Colonic mucosa (tissue), 4 donors: ENCODE data around the gene SEH1L. TPM values are rescaled to one million over a fixed set of nuclear protein-coding genes. Genes with fewer than 3 reads are reported as not detected.

ENCODE experiments used
- DNase-seq: peaks from one replicate; pipeline ENCODE4 v3.0.0-alpha.2; 2020
- H3K27ac ChIP-seq: fragments of 200-600 bp; one replicate; pipeline ENCODE4 v1.8.0; 2021
- H3K27me3 ChIP-seq: fragments of 200-600 bp; one replicate; pipeline ENCODE4 v1.8.0; 2021
- H3K36me3 ChIP-seq: fragments of 200-600 bp; one replicate; pipeline ENCODE4 v1.8.0; 2021
- H3K4me1 ChIP-seq: fragments of 200-600 bp; one replicate; pipeline ENCODE4 v1.8.0; 2021; ENCODE audit warnings: mild to moderate bottlenecking
- H3K4me3 ChIP-seq: fragments of 200-600 bp; one replicate; pipeline ENCODE4 v1.8.0; 2021
- H3K9ac ChIP-seq, 2 donors: one replicate each; pipeline ENCODE4 v1.7.0; 2013; ENCODE audit warnings: control low read depth in 2 of 2, low read depth in 2 of 2, low read length in 2 of 2
- H3K9me3 ChIP-seq: fragments of 200-600 bp; one replicate; pipeline ENCODE4 v1.8.0; 2021
- CTCF ChIP-seq: fragments of 200-600 bp; IDR thresholded peaks from one replicate; pipeline ENCODE4 v1.8.0; 2022; ENCODE audit warnings: antibody characterized with exemption, mild to moderate bottlenecking
- intact Hi-C: fragments of 100-400 bp; cut with DNase I; formaldehyde crosslinking; loops from one replicate; pipeline ENCODE4 v1.14.1; 2022
- total RNA-seq, 2 donors: library from RNA; stranded (reverse); fragmentation: NEBNext Ultra II Directional in 1 of 2; extraction: Animal tissue kit (Norgen Biotek cat#: 25700) in 1 of 2; gene quantifications; one replicate each; pipeline ENCODE4 v1.2.1, GENCODE V29; 2021
- donor health status: healthy.
- donor health status: DM: no; HTN: no; CAD: no.
- donor health status: DM: no; HTN: no; CAD: no.

SEH1L gene
- total RNA-seq, 2 donors from 2014 or later: 35.1 to 55.6 TPM

DNA sequence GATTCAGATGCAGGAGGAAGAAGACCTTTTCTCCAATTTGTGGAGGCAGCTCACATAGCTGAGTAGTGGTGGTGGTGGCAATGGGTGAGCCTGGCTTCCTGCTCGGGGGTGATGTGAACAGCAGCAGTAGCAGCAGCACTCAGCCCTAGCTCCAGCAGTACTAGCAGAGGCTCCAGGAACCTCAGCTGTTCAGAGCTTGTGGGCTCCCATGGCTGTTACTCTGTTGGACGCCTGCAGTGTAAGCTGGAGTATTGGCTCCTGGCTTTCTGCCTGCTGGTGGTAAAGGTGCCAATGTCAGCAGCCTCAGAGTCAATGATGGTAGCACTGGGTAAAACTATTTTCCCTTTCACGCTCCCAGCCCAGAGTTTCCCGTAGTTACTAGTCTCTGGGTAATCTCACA, 3.1 kb upstream of the SEH1L start:
- Histone ChIP-seq H3K9ac (no peak overlapping the region), H3K27ac (no peak overlapping the region), H3K27me3 (no peaks in the 10 kb centered on the region), H3K9me3 (no peaks in the 10 kb centered on the region), H3K4me1 (no peaks in the 10 kb centered on the region), H3K4me3 (no peak overlapping the region), H3K36me3 (no peaks in the 10 kb centered on the region)
- DNase-seq: peak; percentile 42
- intact Hi-C loops: no loop called here
- TF ChIP-seq CTCF: no peak

GRCh38 chr18:12946549-12947284, 1.1 kb upstream of the SEH1L start:
- Histone ChIP-seq H3K36me3 (no peaks in the 10 kb centered on the region), H3K27ac (peak overlapping the region; percentile 88), H3K4me1 (no peaks in the 10 kb centered on the region), H3K9me3 (no peaks in the 10 kb centered on the region), H3K9ac (peak overlapping the region; percentile 84 to 98), H3K4me3 (peak overlapping the region; percentile 44), H3K27me3 (no peaks in the 10 kb centered on the region)
- intact Hi-C loops: no loop called here
- TF ChIP-seq CTCF: no peak
- DNase-seq: peak; percentile 62

DNA sequence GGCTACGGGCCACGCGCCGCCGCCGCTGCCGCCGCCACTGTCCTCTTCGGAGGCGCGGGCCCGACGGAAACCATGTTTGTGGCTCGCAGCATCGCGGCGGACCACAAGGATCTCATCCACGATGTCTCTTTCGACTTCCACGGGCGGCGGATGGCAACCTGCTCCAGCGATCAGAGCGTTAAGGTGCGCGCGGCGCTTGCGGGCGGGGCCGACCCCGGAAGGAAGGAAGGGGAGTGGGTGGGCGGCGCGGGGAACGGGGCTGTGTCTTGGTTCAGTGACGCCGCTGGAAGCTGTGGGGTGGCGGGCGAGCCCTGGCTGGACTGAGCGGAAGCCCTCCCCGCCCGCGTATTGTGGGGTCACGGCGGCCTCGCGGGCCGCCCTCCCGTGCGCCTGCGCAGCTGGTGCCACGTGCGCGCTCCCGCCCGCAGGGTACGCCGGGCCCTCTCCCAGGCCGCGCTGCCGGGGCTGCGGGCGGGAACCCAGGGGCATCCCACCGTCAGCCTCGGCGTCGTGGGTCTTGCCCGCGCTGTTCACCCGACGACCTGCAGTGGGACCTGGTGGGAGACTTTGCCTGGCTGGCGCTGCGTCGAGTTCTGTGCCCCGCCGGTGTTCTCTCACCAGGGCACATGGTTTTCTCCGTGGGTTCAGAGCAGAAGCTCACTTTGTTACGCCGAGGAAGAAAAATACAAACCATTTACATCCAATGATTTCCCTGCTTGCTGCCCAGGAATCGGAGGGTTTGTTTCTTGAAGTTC, 416 bp downstream of the SEH1L start:
- Histone ChIP-seq H3K27ac (peak overlapping the region; percentile 92), H3K4me1 (no peaks in the 10 kb centered on the region), H3K9ac (peak overlapping the region; percentile 79 to 86), H3K9me3 (no peaks in the 10 kb centered on the region), H3K27me3 (no peaks in the 10 kb centered on the region), H3K36me3 (no peaks in the 10 kb centered on the region), H3K4me3 (peak overlapping the region; percentile 59)
- DNase-seq: peak; percentile 94
- no peak for TF ChIP-seq CTCF
- intact Hi-C loops: no loop called here

- Histone ChIP-seq H3K4me3 (no peak overlapping the region), H3K27me3 (no peaks in the 10 kb centered on the region), H3K9ac (no peak overlapping the region), H3K27ac (no peak overlapping the region), H3K4me1 (no peaks in the 10 kb centered on the region), H3K9me3 (no peaks in the 10 kb centered on the region), H3K36me3 (no peaks in the 10 kb centered on the region)
- DNase-seq: no peak
- no peak for TF ChIP-seq CTCF
- intact Hi-C loops: no loop called here
Observed at GRCh38 chr18:12958478-12958877, 10.7 kb downstream of the SEH1L start.

DNA sequence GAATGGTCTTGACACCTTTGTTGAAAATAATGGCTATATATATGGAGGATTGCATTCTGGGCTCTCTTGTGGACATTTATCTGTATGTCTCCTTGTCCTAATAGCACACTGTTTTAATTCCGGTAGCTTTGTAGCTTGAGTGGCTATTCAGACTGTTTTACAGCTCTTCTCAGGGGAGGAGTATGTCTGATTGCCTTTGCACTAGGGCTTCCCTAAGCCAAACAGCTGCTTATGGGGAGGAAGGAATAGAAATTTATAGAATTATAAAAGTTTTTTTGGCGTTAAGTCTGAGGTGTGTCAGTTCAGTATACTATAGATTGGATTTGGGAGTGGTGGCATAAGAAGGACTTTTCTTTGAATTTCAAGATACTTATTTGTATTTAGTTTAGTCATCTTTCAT, 12.6 kb downstream of the SEH1L start:
- intact Hi-C loops: no loop called here
- no peak for TF ChIP-seq CTCF
- H3K27me3 ChIP-seq: no peaks in the 10 kb centered on the region

More for the DNA sequence above, 12.6 kb downstream of the SEH1L start:
- Histone ChIP-seq H3K27ac (peak overlapping the region; percentile 11), H3K9ac (no peak overlapping the region), H3K9me3 (no peaks in the 10 kb centered on the region), H3K4me1 (no peaks in the 10 kb centered on the region), H3K4me3 (no peak overlapping the region), H3K36me3 (peaks cover 6% of the 10 kb centered on the region)
- DNase-seq: no peak
